Measurements from ENCODE around the gene COPS2. TPM values are rescaled to one million over a fixed set of nuclear protein-coding genes. Genes with fewer than 3 reads are reported as not detected.
"Not testable (repeated sequence)": the region's sequence is repeated elsewhere in the genome, so short reads cannot be mapped to it uniquely, and the experiment has no call there.

COPS2 gene
- 79.6 and 80.5 TPM in 2 replicates for polyA plus RNA-seq (2014; cell fraction: cytosol; rRNA removed)
- 43.5 and 56.6 TPM in 2 replicates for polyA plus RNA-seq (2014; cell fraction: nucleus; rRNA removed)

GRCh38 chr15:49155110-49155833, at the start of gene COPS2:
Gene COPS2, minus strand, starts transcription at chr15:49155599. Its CDS starts 21 bp downstream, at chr15:49155578.
- peak; percentile 99 for DNase-seq (ENCODE audit: low spot score)

GRCh38 chr15:49200347-49200746, 44.9 kb upstream of the COPS2 start:
- no peak for DNase-seq (ENCODE audit: low spot score)

GRCh38 chr15:49199666-49200065, 44.3 kb upstream of the COPS2 start:
- DNase-seq (ENCODE audit: low spot score): no peak

GRCh38 chr15:49196856-49197255, 41.5 kb upstream of the COPS2 start:
- DNase-seq (ENCODE audit: low spot score): no peak

- no peak for DNase-seq (ENCODE audit: low spot score)
Measured at GRCh38 chr15:49191892-49192291, 36.5 kb upstream of the COPS2 start.

- DNase-seq (ENCODE audit: low spot score): no peak
Measured at GRCh38 chr15:49190586-49190985, 35.2 kb upstream of the COPS2 start.

GRCh38 chr15:49189631-49190030, 34.2 kb upstream of the COPS2 start:
- no peak for DNase-seq (ENCODE audit: low spot score)

- no peak for DNase-seq (ENCODE audit: low spot score)
Measured at GRCh38 chr15:49188933-49189332, 33.5 kb upstream of the COPS2 start.

GRCh38 chr15:49187549-49188245, 32.3 kb upstream of the COPS2 start:
- no peak for DNase-seq (ENCODE audit: low spot score)

- no peak for DNase-seq (ENCODE audit: low spot score)
Measured at GRCh38 chr15:49185473-49185872, 30.1 kb upstream of the COPS2 start.

GRCh38 chr15:49183741-49184140, 28.3 kb upstream of the COPS2 start:
- not testable (repeated sequence) for DNase-seq (ENCODE audit: low spot score)

GRCh38 chr15:49182128-49182527, 26.7 kb upstream of the COPS2 start:
- DNase-seq (ENCODE audit: low spot score): no peak

- no peak for DNase-seq (ENCODE audit: low spot score)
Measured at GRCh38 chr15:49179433-49180190, 24.2 kb upstream of the COPS2 start.

GRCh38 chr15:49178497-49178896, 23.1 kb upstream of the COPS2 start:
- DNase-seq (ENCODE audit: low spot score): no peak

- DNase-seq (ENCODE audit: low spot score): not testable (repeated sequence)
Measured at GRCh38 chr15:49175582-49176397, 20.4 kb upstream of the COPS2 start.

GRCh38 chr15:49174902-49175301, 19.5 kb upstream of the COPS2 start:
- DNase-seq (ENCODE audit: low spot score): no peak

GRCh38 chr15:49171790-49172189, 16.4 kb upstream of the COPS2 start:
- DNase-seq (ENCODE audit: low spot score): no peak

- DNase-seq (ENCODE audit: low spot score): peak; percentile 91
Measured at GRCh38 chr15:49169880-49170597, 14.6 kb upstream of the COPS2 start, which contains the start of gene GALK2. Gene GALK2, plus strand, starts transcription at chr15:49170247. Its CDS starts 76 bp downstream, at chr15:49170323.

GRCh38 chr15:49168016-49168415, 12.6 kb upstream of the COPS2 start:
- no peak for DNase-seq (ENCODE audit: low spot score)

- DNase-seq (ENCODE audit: low spot score): no peak
Measured at GRCh38 chr15:49164865-49165264, 9.5 kb upstream of the COPS2 start.

Data from SK-N-DZ (cell line).